B cell (primary cell): Measurements from ENCODE around the gene CDC34. TPM values are rescaled to one million over a fixed set of nuclear protein-coding genes. Genes with fewer than 3 reads are reported as not detected.

Source experiments
- ATAC-seq: fragments of 200-7000 bp; cut with Tn5 transposase; one replicate; pipeline ENCODE4 v1.10.0; 2021; ENCODE audit warnings: low read depth, mild to moderate bottlenecking, moderate number of reproducible peaks, moderate library complexity
- CTCF ChIA-PET: fragments of 350-600 bp; sonication (Branson Sonifier 250); formaldehyde crosslinking; loops from one replicate; lab custom pipeline; 2021; ENCODE audit warnings: antibody characterized with exemption, inconsistent platforms; lab: Charles Lee
- POLR2A ChIA-PET: fragments of 350-600 bp; sonication (Branson Sonifier 250); formaldehyde crosslinking; loops from one replicate; lab custom pipeline; 2021; ENCODE audit warnings: antibody characterized with exemption; lab: Charles Lee
- DNase-seq: peaks from one replicate; pipeline ENCODE4 v3.0.0; 2013
- H2AFZ ChIP-seq: 2 replicates; pipeline ENCODE4 v1.6.1; 2012; ENCODE audit warnings: mild to moderate bottlenecking, low read depth, low read length; ENCODE audit not compliant: insufficient read depth, poor library complexity, severe bottlenecking
- H3K27ac ChIP-seq, 2 donors: 1 replicate in 1 of 2; 2 replicates in 1 of 2; pipeline ENCODE4 v1.5.1; 2012 to 2013; ENCODE audit warnings: low read length in 2 of 2, mild to moderate bottlenecking in 2 of 2, moderate library complexity in 1 of 2
- H3K27me3 ChIP-seq, 4 experiments: fragments of 200-600 bp in 1 of 4; sonication (generic) in 1 of 4; replicated peaks in 1 of 4; 1 replicate in 2 of 4; 2 replicates in 2 of 4; pipeline versions ENCODE4 v1.6.1 to v1.7.0; 2013 to 2016; ENCODE audit warnings: low read length in 3 of 4, mild to moderate bottlenecking in 2 of 4, mixed read lengths in 1 of 4, moderate library complexity in 1 of 4; ENCODE audit not compliant: insufficient read depth in 4 of 4, control insufficient read depth in 3 of 4; ENCODE audit errors: control extremely low read depth in 1 of 4
- H3K36me3 ChIP-seq, 2 experiments: replicated peaks in 1 of 2; 1 replicate in 1 of 2; 2 replicates in 1 of 2; pipeline versions ENCODE4 v1.6.1 to v1.7.1; 2013; ENCODE audit warnings: low read length in 1 of 2; ENCODE audit not compliant: insufficient read depth in 2 of 2, control insufficient read depth in 1 of 2; ENCODE audit errors: control extremely low read depth in 1 of 2, extremely low read depth in 1 of 2
- H3K4me1 ChIP-seq, 2 donors: fragments of 200-600 bp in 1 of 2; sonication (generic) in 1 of 2; 1 replicate in 1 of 2; 2 replicates in 1 of 2; pipeline versions ENCODE4 v1.5.1 to v1.6.1; 2013 to 2017; ENCODE audit warnings: low read length in 2 of 2; ENCODE audit not compliant: control insufficient read depth in 2 of 2, insufficient read depth in 2 of 2
- H3K4me2 ChIP-seq: replicated peaks from 2 replicates; pipeline ENCODE3; 2012; ENCODE audit warnings: mild to moderate bottlenecking, low read depth, low read length; ENCODE audit not compliant: poor library complexity, severe bottlenecking
- H3K4me3 ChIP-seq, 5 experiments: fragments of 200-600 bp in 1 of 5; sonication (generic) in 1 of 5; 1 replicate in 3 of 5; 2 replicates in 2 of 5; pipeline versions ENCODE4 v1.5.1 to v1.7.0; 2011 to 2016; ENCODE audit warnings: low read length in 4 of 5, mild to moderate bottlenecking in 4 of 5, low read depth in 2 of 5, control low read depth in 1 of 5, moderate library complexity in 1 of 5; ENCODE audit not compliant: insufficient read depth in 1 of 5; ENCODE audit errors: control extremely low read depth in 1 of 5, extremely low read depth in 1 of 5
- H3K79me2 ChIP-seq: fragments of 200-600 bp; sonication (generic); one replicate; pipeline ENCODE4 v1.6.0; 2016; ENCODE audit warnings: low read length; ENCODE audit not compliant: control insufficient read depth, insufficient read depth
- H3K9ac ChIP-seq: fragments of 200-600 bp; sonication (generic); 2 replicates; pipeline ENCODE4 v1.6.1; 2017; ENCODE audit warnings: mild to moderate bottlenecking, low read length, moderate library complexity
- H3K9me3 ChIP-seq, 3 donors: one replicate each; pipeline versions ENCODE4 v1.6.1 to v1.7.1; 2013; ENCODE audit warnings: low read length in 2 of 3; ENCODE audit not compliant: control insufficient read depth in 2 of 3, insufficient read depth in 1 of 3; ENCODE audit errors: control extremely low read depth in 1 of 3
- H4K20me1 ChIP-seq: 2 replicates; pipeline ENCODE4 v1.6.0; 2012; ENCODE audit warnings: mild to moderate bottlenecking, low read length; ENCODE audit not compliant: insufficient read depth, control insufficient read depth, poor library complexity, severe bottlenecking
- H3K27ac Mint-ChIP-seq: one replicate; pipeline ENCODE4 v1.8.0; 2021; ENCODE audit warnings: mixed read lengths
- H3K27me3 Mint-ChIP-seq: one replicate; pipeline ENCODE4 v1.8.0; 2021; ENCODE audit warnings: mixed read lengths
- H3K4me1 Mint-ChIP-seq: one replicate; pipeline ENCODE4 v1.8.0; 2021; ENCODE audit warnings: mixed read lengths
- H3K4me3 Mint-ChIP-seq: one replicate; pipeline ENCODE4 v1.8.0; 2021; ENCODE audit warnings: mixed read lengths
- H3K9me3 Mint-ChIP-seq: one replicate; pipeline ENCODE4 v1.8.0; 2022; ENCODE audit warnings: mixed read lengths; ENCODE audit not compliant: insufficient read depth
- CTCF ChIP-seq: fragments of 200-600 bp; IDR thresholded peaks from one replicate; pipeline ENCODE4 v1.8.0; 2022; ENCODE audit warnings: antibody characterized with exemption, mild to moderate bottlenecking
- EZH2 ChIP-seq: IDR thresholded peaks from 2 replicates; pipeline ENCODE4 v1.6.1; 2012; ENCODE audit warnings: borderline replicate concordance, low read depth, mild to moderate bottlenecking, moderate library complexity, low read length; ENCODE audit not compliant: insufficient read depth, poor library complexity, severe bottlenecking
- WGBS: methylation state at CpG from one replicate; pipeline ENCODE4 v1.1.5; 2013; ENCODE audit warnings: missing lambda C conversion rate; ENCODE audit not compliant: insufficient coverage; 5-methylcytosine and 5-hydroxymethylcytosine counted together
- intact Hi-C: fragments of 100-400 bp; cut with micrococcal nuclease; formaldehyde crosslinking; loops from one replicate; pipeline ENCODE4 v1.10.0; 2022
- polyA plus RNA-seq: library from polyadenylated mRNA; depleted of rRNA; stranded (reverse); fragments of >200 nt; gene quantifications from 2 replicates; pipeline ENCODE4 v1.2.3, GENCODE V29; 2012
- total RNA-seq, 2 donors: library from RNA; stranded (reverse); fragments of 120-200 nt in 1 of 2; gene quantifications; 1 replicate in 1 of 2; 2 replicates in 1 of 2; pipeline versions ENCODE4 v1.2.3 to v1.2.4, GENCODE V29; 2013 to 2022

The CDC34 gene
- total and polyA plus RNA-seq, 2 donors (not counting 1 experiment from before 2014, with no cell fraction given) = 26.9 to 28.4 TPM

- no peaks in the 10 kb centered on the region for H3K4me1 ChIP-seq
- POLR2A ChIA-PET = no interaction called here
- H3K79me2 ChIP-seq = no peaks in the 10 kb centered on the region
- H3K4me3 Mint-ChIP-seq = no peak overlapping the region
- intact Hi-C loops = no loop called here
- TF ChIP-seq EZH2 (no peak), CTCF (no peak)
- H3K27me3 Mint-ChIP-seq = no peaks in the 10 kb centered on the region
- no peak overlapping the region for H3K27ac Mint-ChIP-seq
- no peak for DNase-seq
- H3K27ac ChIP-seq = no peak overlapping the region
- H3K4me2 ChIP-seq = no peak overlapping the region
- WGBS = 92% methylated on average over 9 of the region's 14 CpGs
- no peak overlapping the region for H2AFZ ChIP-seq
- no peaks in the 10 kb centered on the region for H4K20me1 ChIP-seq
- H3K4me1 Mint-ChIP-seq = no peaks in the 10 kb centered on the region
- H3K9me3 Mint-ChIP-seq = no peaks in the 10 kb centered on the region
- H3K27me3 ChIP-seq = no peaks in the 10 kb centered on the region
- CTCF ChIA-PET = interaction anchor here (1.4 kb wide), 1 partner anchor 179 kb away, joined by 4 read pairs; no protein-coding TSS in a partner anchor
- ATAC-seq = no peak
- no peak overlapping the region for H3K4me3 ChIP-seq
- H3K9ac ChIP-seq = no peak overlapping the region
- H3K9me3 ChIP-seq = no peaks in the 10 kb centered on the region
- H3K36me3 ChIP-seq = no peaks in the 10 kb centered on the region
These were observed 23.9 kb downstream of the CDC34 start for GRCh38 chr19:555474-555808.

- TF ChIP-seq CTCF (no peak), EZH2 (no peak)
- Histone ChIP-seq H3K27me3 (no peaks in the 10 kb centered on the region), H3K9ac (no peak overlapping the region), H3K4me3 (no peak overlapping the region), H4K20me1 (no peaks in the 10 kb centered on the region), H3K27ac (no peak overlapping the region), H3K4me1 (no peaks in the 10 kb centered on the region), H3K9me3 (no peaks in the 10 kb centered on the region), H3K79me2 (no peaks in the 10 kb centered on the region), H3K4me2 (no peak overlapping the region), H3K36me3 (no peaks in the 10 kb centered on the region), H2AFZ (no peak overlapping the region)
- DNase-seq (no peak), ATAC-seq (no peak)
- Mint-ChIP-seq H3K27me3 (no peaks in the 10 kb centered on the region), H3K9me3 (no peaks in the 10 kb centered on the region), H3K4me3 (no peak overlapping the region), H3K4me1 (no peaks in the 10 kb centered on the region), H3K27ac (no peak overlapping the region)
- POLR2A ChIA-PET = no interaction called here
- CTCF ChIA-PET = no interaction called here
- intact Hi-C loops = no loop called here
- 88% methylated on average over 31 of the region's 31 CpGs for WGBS
These were observed 25.2 kb downstream of the CDC34 start for GRCh38 chr19:556611-557382.
